Activated CD8-positive, alpha-beta T cell treated with anti-CD3 and anti-CD28 coated beads, Interleukin-2, amount 10 ng/mL, durations not matched to agents 7 days and 5 days (primary cell): Measurements from ENCODE around the gene FERMT2. TPM values are rescaled to one million over a fixed set of nuclear protein-coding genes. Genes with fewer than 3 reads are reported as not detected.

Experiments used
- ATAC-seq: fragments of 150-1000 bp; cut with Tn5 transposase; one replicate; pipeline ENCODE4 v1.10.0; 2021; ENCODE audit warnings: moderate library complexity
- CTCF ChIA-PET: fragments of 350-600 bp; sonication (Branson Sonifier 250); formaldehyde crosslinking; loops from one replicate; lab custom pipeline; 2021; ENCODE audit warnings: antibody characterized with exemption; lab: Charles Lee
- POLR2A ChIA-PET: fragments of 350-600 bp; sonication (Branson Sonifier 250); formaldehyde crosslinking; loops from one replicate; lab custom pipeline; 2021; ENCODE audit warnings: antibody characterized with exemption; lab: Charles Lee
- DNase-seq: peaks from one replicate; pipeline ENCODE4 v3.0.0-alpha.2; 2020
- H3K27ac Mint-ChIP-seq: one replicate; pipeline ENCODE4 v1.8.0; 2021; ENCODE audit warnings: mild to moderate bottlenecking, mixed read lengths
- H3K27me3 Mint-ChIP-seq: one replicate; pipeline ENCODE4 v1.8.0; 2021; ENCODE audit warnings: low read depth, mixed read lengths
- H3K36me3 Mint-ChIP-seq: one replicate; pipeline ENCODE4 v1.8.0; 2021; ENCODE audit warnings: low read depth, mixed read lengths
- H3K4me1 Mint-ChIP-seq: one replicate; pipeline ENCODE4 v1.8.0; 2021; ENCODE audit warnings: low read depth, mixed read lengths
- H3K4me3 Mint-ChIP-seq: one replicate; pipeline ENCODE4 v1.8.0; 2021; ENCODE audit warnings: mild to moderate bottlenecking, mixed read lengths
- H3K9me3 Mint-ChIP-seq: one replicate; pipeline ENCODE4 v1.8.0; 2022; ENCODE audit warnings: mixed read lengths; ENCODE audit not compliant: insufficient read depth
- total RNA-seq, 2 experiments: library from RNA; stranded (reverse); gene quantifications; one replicate each; pipeline ENCODE4 v1.2.3, GENCODE V29; 2021

Gene FERMT2
- not detected for total RNA-seq

- peaks cover 65% of the 10 kb centered on the region for H3K27me3 Mint-ChIP-seq
- H3K27ac Mint-ChIP-seq = no peak within 1 kb of the TSS
- no peaks in the 10 kb centered on the region for H3K36me3 Mint-ChIP-seq
- H3K9me3 Mint-ChIP-seq = no peaks in the 10 kb centered on the region
- POLR2A ChIA-PET = no interaction called here
- H3K4me1 Mint-ChIP-seq = peaks cover 18% of the 10 kb centered on the region
- DNase-seq (no peak), ATAC-seq (peak; percentile 71)
- H3K4me3 Mint-ChIP-seq = peak within 1 kb of the TSS; percentile 77
- CTCF ChIA-PET = interaction anchor here (1.4 to 2.2 kb wide), 2 partner anchors 10 to 12 kb away, joined by 4 to 11 read pairs; no protein-coding TSS in a partner anchor
Observed at GRCh38 chr14:52950898-52951680, at the start of gene FERMT2. Gene FERMT2, minus strand, starts transcription at chr14:52951050. Its CDS starts 482 bp downstream, at chr14:52950568.

GRCh38 chr14:52998376-52999015 is 47.6 kb upstream of the FERMT2 start:
- POLR2A ChIA-PET = no interaction called here
- DNase-seq = no peak
- CTCF ChIA-PET = interaction anchor here (1.0 kb wide), 1 partner anchor 175 kb away, joined by 3 read pairs; no protein-coding TSS in a partner anchor
- Mint-ChIP-seq H3K27me3 (peaks cover 2% of the 10 kb centered on the region), H3K4me3 (no peak overlapping the region), H3K4me1 (peaks cover 4% of the 10 kb centered on the region), H3K9me3 (no peaks in the 10 kb centered on the region), H3K36me3 (no peaks in the 10 kb centered on the region), H3K27ac (no peak overlapping the region)
- no peak for ATAC-seq

DNA sequence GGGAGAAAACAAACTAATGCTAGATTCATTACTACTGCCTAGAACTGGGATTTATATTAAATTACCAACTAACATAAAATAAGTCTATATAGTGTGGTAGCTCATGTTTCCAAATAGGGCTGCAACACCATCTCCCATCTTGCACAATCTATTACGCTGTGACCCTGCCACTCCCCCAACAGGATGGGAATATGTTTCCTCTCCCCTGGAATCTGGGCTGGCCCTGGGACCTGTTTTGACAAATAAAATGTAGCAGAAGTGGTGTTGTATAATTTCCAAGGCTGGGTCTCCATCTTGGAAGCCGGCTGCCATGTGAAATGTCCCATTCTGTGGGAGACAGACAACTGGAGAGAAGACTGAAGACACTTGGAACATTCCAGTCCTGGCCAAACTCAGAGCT is 45.6 kb upstream of the FERMT2 start:
- ChIA-PET CTCF (interaction anchor here (0.7 kb wide), 1 partner anchor 310 kb away, joined by 3 read pairs; no protein-coding TSS in a partner anchor), POLR2A (interaction anchor here (1.1 kb wide), 1 partner anchor 28 kb away, joined by 3 read pairs; no protein-coding TSS in a partner anchor)
- Mint-ChIP-seq H3K4me3 (no peak overlapping the region), H3K27me3 (peaks cover 9% of the 10 kb centered on the region), H3K27ac (no peak overlapping the region), H3K36me3 (no peaks in the 10 kb centered on the region), H3K9me3 (no peaks in the 10 kb centered on the region), H3K4me1 (no peaks in the 10 kb centered on the region)
- no peak for DNase-seq
- no peak for ATAC-seq

- no peak for ATAC-seq
- Mint-ChIP-seq H3K4me1 (no peaks in the 10 kb centered on the region), H3K27ac (no peak overlapping the region), H3K9me3 (no peaks in the 10 kb centered on the region), H3K27me3 (peaks cover 12% of the 10 kb centered on the region), H3K36me3 (no peaks in the 10 kb centered on the region), H3K4me3 (no peak overlapping the region)
- no peak for DNase-seq
- POLR2A ChIA-PET = interaction anchor here (1.1 kb wide), 1 partner anchor 29 kb away, joined by 3 read pairs; no protein-coding TSS in a partner anchor
- CTCF ChIA-PET = interaction anchor here (0.7 kb wide), 1 partner anchor 310 kb away, joined by 3 read pairs; no protein-coding TSS in a partner anchor
Observed at GRCh38 chr14:52995998-52996397, 45.1 kb upstream of the FERMT2 start.

- Mint-ChIP-seq H3K4me1 (no peaks in the 10 kb centered on the region), H3K36me3 (no peaks in the 10 kb centered on the region), H3K9me3 (no peaks in the 10 kb centered on the region), H3K4me3 (no peak overlapping the region), H3K27me3 (peaks cover 18% of the 10 kb centered on the region), H3K27ac (no peak overlapping the region)
- DNase-seq (no peak), ATAC-seq (no peak)
- ChIA-PET POLR2A (no interaction called here), CTCF (no interaction called here)
Observed at GRCh38 chr14:52992236-52992870, 41.5 kb upstream of the FERMT2 start.

DNA sequence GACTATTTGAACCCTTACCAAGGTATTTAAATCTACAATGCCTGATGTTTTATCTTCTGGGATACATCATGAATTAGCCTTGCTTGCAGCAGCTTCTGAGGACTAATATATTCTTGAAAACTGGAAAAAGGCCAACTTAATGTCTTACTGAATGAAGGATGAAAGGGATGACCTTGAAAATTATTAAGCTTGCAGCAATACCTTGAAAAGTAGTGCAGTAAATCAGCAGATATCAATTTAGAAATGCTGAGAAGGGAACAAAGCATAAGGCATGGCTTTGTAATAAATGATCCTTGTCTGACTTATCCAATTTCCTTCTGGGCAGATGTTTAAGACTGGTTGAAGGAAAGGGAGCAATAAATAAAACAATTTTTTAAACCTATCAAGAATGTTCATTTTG is 37.3 kb upstream of the FERMT2 start:
- no peak for DNase-seq
- ChIA-PET CTCF (no interaction called here), POLR2A (no interaction called here)
- no peaks in the 10 kb centered on the region for H3K4me1 Mint-ChIP-seq
- H3K4me3 Mint-ChIP-seq = no peak overlapping the region
- H3K27ac Mint-ChIP-seq = no peak overlapping the region
- no peak for ATAC-seq
- H3K36me3 Mint-ChIP-seq = no peaks in the 10 kb centered on the region
- peaks cover 18% of the 10 kb centered on the region for H3K27me3 Mint-ChIP-seq
- H3K9me3 Mint-ChIP-seq = no peaks in the 10 kb centered on the region

DNA sequence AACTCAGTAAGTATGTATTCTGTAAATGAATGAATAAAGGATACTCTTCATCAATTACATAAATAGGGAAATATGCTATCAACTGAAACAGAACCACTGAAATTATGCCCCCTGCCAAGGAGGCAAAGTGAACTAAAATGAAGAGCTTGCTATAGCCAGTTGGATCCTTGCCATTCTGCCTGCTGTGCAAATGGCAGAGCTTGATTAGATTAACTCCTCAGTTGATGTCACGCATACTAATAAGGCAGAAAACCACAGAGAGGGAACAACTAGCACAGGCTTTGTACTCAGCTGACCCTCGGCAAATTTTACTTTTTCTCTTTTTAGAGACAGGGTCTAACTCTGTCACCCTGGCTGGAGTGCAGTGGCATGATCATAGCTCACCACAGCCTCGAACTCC is 36.7 kb upstream of the FERMT2 start:
- H3K4me1 Mint-ChIP-seq = no peaks in the 10 kb centered on the region
- no peak overlapping the region for H3K4me3 Mint-ChIP-seq
- CTCF ChIA-PET = no interaction called here
- no peak for ATAC-seq
- no peaks in the 10 kb centered on the region for H3K36me3 Mint-ChIP-seq
- POLR2A ChIA-PET = no interaction called here
- H3K27ac Mint-ChIP-seq = no peak overlapping the region
- H3K9me3 Mint-ChIP-seq = no peaks in the 10 kb centered on the region
- no peak for DNase-seq
- peaks cover 14% of the 10 kb centered on the region for H3K27me3 Mint-ChIP-seq

GRCh38 chr14:52987042-52987441 is 36.2 kb upstream of the FERMT2 start:
- ChIA-PET CTCF (no interaction called here), POLR2A (no interaction called here)
- ATAC-seq = no peak
- Mint-ChIP-seq H3K36me3 (no peaks in the 10 kb centered on the region), H3K27ac (no peak overlapping the region), H3K9me3 (no peaks in the 10 kb centered on the region), H3K4me1 (no peaks in the 10 kb centered on the region), H3K4me3 (no peak overlapping the region), H3K27me3 (peaks cover 11% of the 10 kb centered on the region)
- no peak for DNase-seq

DNA sequence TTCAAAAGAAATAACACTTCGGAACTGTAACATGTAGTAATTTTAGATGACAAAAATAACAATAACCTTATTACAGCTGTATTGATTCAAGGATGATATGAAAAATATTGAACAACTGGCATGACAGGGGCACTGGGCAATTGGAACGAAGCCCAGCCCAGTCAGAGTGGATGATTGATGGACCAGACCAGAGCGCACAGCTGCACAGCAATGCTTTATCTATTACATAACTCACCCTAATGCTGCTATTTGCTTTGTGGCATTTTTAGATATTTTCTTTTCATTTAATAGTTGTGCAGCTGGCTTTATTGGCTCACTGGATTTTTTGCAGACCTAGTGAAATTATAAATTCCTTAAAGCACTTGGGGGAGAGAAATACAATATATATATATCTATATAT is 26.9 kb upstream of the FERMT2 start:
- Mint-ChIP-seq H3K4me1 (no peaks in the 10 kb centered on the region), H3K27me3 (peaks cover 2% of the 10 kb centered on the region), H3K36me3 (no peaks in the 10 kb centered on the region), H3K9me3 (no peaks in the 10 kb centered on the region), H3K27ac (no peak overlapping the region), H3K4me3 (no peak overlapping the region)
- ATAC-seq = no peak
- DNase-seq = no peak
- CTCF ChIA-PET = interaction anchor here (1.0 kb wide), 1 partner anchor 15 kb away, joined by 3 read pairs; no protein-coding TSS in a partner anchor
- POLR2A ChIA-PET = no interaction called here

DNA sequence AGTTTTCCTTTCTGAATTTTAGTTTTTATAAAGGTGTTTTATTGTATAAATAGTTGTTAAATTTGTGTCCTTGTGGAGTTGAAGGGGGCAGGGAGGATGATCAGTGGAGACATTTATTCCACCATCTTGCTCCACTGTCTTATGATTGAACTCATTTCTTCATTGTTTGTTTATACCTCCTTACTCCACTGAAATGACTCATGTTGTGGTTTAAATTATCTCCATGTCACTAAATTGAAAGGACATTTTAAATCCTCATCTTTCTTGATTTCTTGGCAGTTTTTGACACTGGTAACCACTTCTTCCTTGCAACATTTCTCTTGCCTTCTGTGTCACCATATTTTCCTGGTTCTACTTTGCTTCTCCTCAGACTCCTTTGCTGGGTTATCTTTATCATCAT is 23.6 kb upstream of the FERMT2 start:
- ATAC-seq (no peak), DNase-seq (no peak)
- Mint-ChIP-seq H3K36me3 (no peaks in the 10 kb centered on the region), H3K4me3 (no peak overlapping the region), H3K27me3 (peaks cover 12% of the 10 kb centered on the region), H3K27ac (no peak overlapping the region), H3K9me3 (no peaks in the 10 kb centered on the region), H3K4me1 (no peaks in the 10 kb centered on the region)
- ChIA-PET CTCF (no interaction called here), POLR2A (no interaction called here)

DNA sequence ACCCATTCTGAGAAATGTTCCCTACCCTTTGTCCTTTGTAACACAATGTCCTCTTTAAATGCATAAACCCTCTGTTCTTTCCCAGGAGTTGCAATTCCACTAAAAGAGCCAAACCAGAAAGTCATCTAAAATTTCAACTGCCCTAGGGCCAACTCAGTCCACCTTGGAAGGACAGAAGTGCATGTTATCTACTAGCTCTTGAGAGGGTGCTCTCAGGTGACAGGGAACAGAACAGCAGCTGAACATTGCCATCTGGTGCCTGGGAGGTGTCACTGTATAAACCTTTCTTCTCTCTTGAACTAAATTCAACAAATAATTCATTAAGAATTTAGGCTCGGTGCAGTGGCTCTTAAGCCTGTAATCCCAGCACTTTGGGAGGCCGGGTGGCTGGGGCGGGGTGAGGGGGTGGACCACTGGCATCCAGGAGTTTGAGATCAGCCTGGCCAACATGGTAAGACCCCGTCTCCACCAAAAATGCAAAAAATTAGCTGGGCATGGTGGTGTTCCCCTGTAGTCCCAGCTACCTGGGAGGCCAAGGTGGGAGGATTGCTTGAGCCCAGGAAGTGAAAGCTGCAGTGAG is 10.3 kb upstream of the FERMT2 start:
- H3K27me3 Mint-ChIP-seq = peaks cover 10% of the 10 kb centered on the region
- no peaks in the 10 kb centered on the region for H3K9me3 Mint-ChIP-seq
- no peak overlapping the region for H3K27ac Mint-ChIP-seq
- ATAC-seq (peak; percentile 78), DNase-seq (peak; percentile 67)
- POLR2A ChIA-PET = no interaction called here
- peaks cover 6% of the 10 kb centered on the region for H3K4me1 Mint-ChIP-seq
- CTCF ChIA-PET = interaction anchor here (0.7 to 2.7 kb wide), 21 partner anchors 9 to 344 kb away, joined by 3 to 35 read pairs (median 5); no protein-coding TSS in a partner anchor
- no peak overlapping the region for H3K4me3 Mint-ChIP-seq
- H3K36me3 Mint-ChIP-seq = no peaks in the 10 kb centered on the region
